Neural cell (in vitro differentiated cells): ENCODE data around the gene CD200.

ENCODE experiments used
- CTCF ChIP-seq: fragments of 450-650 bp; IDR thresholded peaks from 2 replicates; pipeline ENCODE4 v1.5.1; 2014; ENCODE audit warnings: antibody characterized with exemption, mild to moderate bottlenecking, moderate library complexity; ENCODE audit not compliant: poor library complexity, severe bottlenecking
- EP300 ChIP-seq: fragments of 450-650 bp; conservative IDR thresholded peaks from 2 replicates; pipeline ENCODE4 v1.6.1; 2014; ENCODE audit warnings: antibody characterized with exemption, mild to moderate bottlenecking, moderate library complexity; ENCODE audit not compliant: poor library complexity, severe bottlenecking
- EZH2 ChIP-seq: fragments of 200-600, 300-800 bp; shearing (Covaris generic), sonication (generic); IDR thresholded peaks from 2 replicates; pipeline ENCODE4 v1.6.1; 2014; ENCODE audit warnings: antibody characterized with exemption, low read length, borderline replicate concordance, mild to moderate bottlenecking; ENCODE audit not compliant: insufficient read depth, poor library complexity, severe bottlenecking
- MXI1 ChIP-seq: fragments of 450-650 bp; conservative IDR thresholded peaks from 2 replicates; pipeline ENCODE4 v1.6.1; 2014; ENCODE audit warnings: antibody characterized with exemption, mild to moderate bottlenecking; ENCODE audit not compliant: poor library complexity, severe bottlenecking
- POLR2AphosphoS5 ChIP-seq: IDR thresholded peaks from 2 replicates; pipeline ENCODE4 v1.6.1; 2012
- RAD21 ChIP-seq: fragments of 450-650 bp; conservative IDR thresholded peaks from 2 replicates; pipeline ENCODE4 v1.6.1; 2014; ENCODE audit warnings: antibody characterized with exemption, mild to moderate bottlenecking, moderate library complexity
- REST ChIP-seq: IDR thresholded peaks from 2 replicates; pipeline ENCODE4 v1.6.1; 2012; ENCODE audit warnings: borderline replicate concordance
- SMC3 ChIP-seq: fragments of 450-650 bp; conservative IDR thresholded peaks from 2 replicates; pipeline ENCODE4 v1.6.1; 2014; ENCODE audit warnings: antibody characterized with exemption, mild to moderate bottlenecking, moderate library complexity; ENCODE audit not compliant: poor library complexity

GRCh38 chr3:112411425-112411824, 78.5 kb downstream of the CD200 start:
- no peak for TF ChIP-seq MXI1
- TF ChIP-seq EZH2: no peak
- TF ChIP-seq CTCF: no peak
- TF ChIP-seq EP300: no peak
- TF ChIP-seq SMC3: no peak
- TF ChIP-seq POLR2AphosphoS5: no peak
- no peak for TF ChIP-seq REST
- no peak for TF ChIP-seq RAD21
